ENCODE results near the gene CAMTA1. TPM values are rescaled to one million over a fixed set of nuclear protein-coding genes. Genes with fewer than 3 reads are reported as not detected.
A peak's percentile ranks its signal among the peaks of the same experiment; 100 is the strongest.

Gene CAMTA1
- total RNA-seq, 1 experiment from 2014 or later, result 69.5 TPM

DNA sequence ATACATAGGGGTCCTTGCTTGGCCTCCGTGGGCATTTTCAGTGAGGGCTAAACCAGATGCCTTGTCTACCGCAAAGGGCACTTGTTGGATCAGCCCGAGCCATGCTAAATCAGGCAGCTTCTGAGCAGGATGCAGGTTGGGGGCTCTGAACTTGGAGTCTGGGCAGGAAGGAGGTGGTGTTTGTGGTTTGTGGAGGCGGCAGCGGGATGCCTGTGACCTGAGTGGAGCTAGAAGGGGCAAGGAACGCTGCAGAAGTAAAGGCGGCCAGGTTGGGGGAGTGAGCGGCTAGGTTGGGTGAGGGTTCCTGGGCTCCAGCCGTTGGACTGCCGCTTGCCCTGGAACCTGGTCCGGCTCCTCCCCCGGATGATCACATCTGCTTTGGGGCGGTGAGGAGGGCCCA, 183.9 kb downstream of the CAMTA1 start:
- H3K36me3 ChIP-seq (ENCODE audit: control insufficient read depth in 1 of 2, insufficient read depth in 2 of 2, low read length in 2 of 2), result no peaks in the 10 kb centered on the region
- DNase-seq (ENCODE audit: low read depth, low spot score), result no peak
- H3K27ac ChIP-seq (ENCODE audit: low read depth, low read length), result no peak overlapping the region
- CTCF ChIA-PET, result no interaction called here
- H3K4me1 ChIP-seq (ENCODE audit: control insufficient read depth in 1 of 2, insufficient read depth in 2 of 2, low read length in 2 of 2), result peaks cover 10 to 12% of the 10 kb centered on the region in 2 experiments; a peak in 3 of 4 replicates
- no peaks in the 10 kb centered on the region for H4K20me1 ChIP-seq (ENCODE audit: insufficient read depth)
- RAD21 ChIA-PET (ENCODE audit: low non-redundant PET in 1 of 2, low total read pairs in 2 of 2, uncharacterized antibody in 2 of 2, unreplicated experiment in 2 of 2), result no interaction called here
- no peak overlapping the region for H2AFZ ChIP-seq (ENCODE audit: low read depth, low read length, poor library complexity, severe bottlenecking)
- intact Hi-C loops (cut with micrococcal nuclease), result no loop called here
- no peaks in the 10 kb centered on the region for H3K9me2 ChIP-seq (ENCODE audit: insufficient read depth)
- no peaks in the 10 kb centered on the region for H3K27me3 ChIP-seq (ENCODE audit: insufficient read depth, low read length)
- peak; percentile 60; the same call in 1 of the 2 replicates for ATAC-seq
- no peak for TF ChIP-seq EZH2 (IDR thresholded peaks at IDR 0.05)
- TF ChIP-seq EGR1 (IDR thresholded peaks at IDR 0.05; ENCODE audit: low read depth), result 0 out of 2 replicates have a peak, but pooled peaks have one; percentile 42
- no peaks in the 10 kb centered on the region for H3K9me3 ChIP-seq (ENCODE audit: control insufficient read depth in 1 of 2, insufficient read depth in 1 of 2, low read depth in 1 of 2, low read length in 2 of 2)
- H3K4me2 ChIP-seq (ENCODE audit: low read length), result peak overlapping the region; percentile 25
- no peak overlapping the region for H3K4me3 ChIP-seq (replicated peaks in 1 of 2; ENCODE audit: low read depth in 1 of 2, low read length in 2 of 2)
- no peak overlapping the region for H3K9ac ChIP-seq (ENCODE audit: low read length)
- H3K79me2 ChIP-seq (ENCODE audit: insufficient read depth, low read length), result no peaks in the 10 kb centered on the region
- POLR2A ChIA-PET, result no interaction called here
- BruUV-seq (replicated peaks), result no TSS peak

DNA sequence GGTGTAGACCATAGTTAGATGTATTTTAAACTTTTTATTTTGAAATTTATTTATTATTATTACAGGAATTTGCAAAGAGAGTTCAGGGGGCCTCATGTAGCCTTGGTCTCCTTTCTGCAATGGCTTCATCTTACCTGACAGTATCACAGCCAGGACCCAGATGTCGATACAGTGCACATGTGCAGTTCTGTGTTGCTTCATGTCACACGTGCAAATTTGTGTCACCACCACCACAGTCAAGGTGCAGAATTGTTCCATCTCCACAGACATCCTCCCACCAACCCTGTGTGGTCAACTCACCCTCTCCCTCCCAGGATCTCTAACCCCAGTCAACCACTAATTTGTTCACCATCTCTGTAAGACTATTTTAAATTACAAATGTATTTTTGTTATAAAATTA, 184.5 kb downstream of the CAMTA1 start:
- H3K9me3 ChIP-seq (ENCODE audit: control insufficient read depth in 1 of 2, insufficient read depth in 1 of 2, low read depth in 1 of 2, low read length in 2 of 2), result no peaks in the 10 kb centered on the region
- no peaks in the 10 kb centered on the region for H3K36me3 ChIP-seq (ENCODE audit: control insufficient read depth in 1 of 2, insufficient read depth in 2 of 2, low read length in 2 of 2)
- H3K27ac ChIP-seq (ENCODE audit: low read depth, low read length), result no peak overlapping the region
- no peaks in the 10 kb centered on the region for H3K79me2 ChIP-seq (ENCODE audit: insufficient read depth, low read length)
- ChIA-PET RAD21 (ENCODE audit: low non-redundant PET in 1 of 2, low total read pairs in 2 of 2, uncharacterized antibody in 2 of 2, unreplicated experiment in 2 of 2) (no interaction called here), POLR2A (no interaction called here), CTCF (no interaction called here)
- H3K4me2 ChIP-seq (ENCODE audit: low read length), result no peak overlapping the region
- H3K27me3 ChIP-seq (ENCODE audit: insufficient read depth, low read length), result no peaks in the 10 kb centered on the region
- H3K9ac ChIP-seq (ENCODE audit: low read length), result no peak overlapping the region
- BruUV-seq (replicated peaks), result no TSS peak
- no peak overlapping the region for H2AFZ ChIP-seq (ENCODE audit: low read depth, low read length, poor library complexity, severe bottlenecking)
- intact Hi-C loops (cut with micrococcal nuclease), result no loop called here
- no peak for DNase-seq (ENCODE audit: low read depth, low spot score)
- no peaks in the 10 kb centered on the region for H3K9me2 ChIP-seq (ENCODE audit: insufficient read depth)
- peaks cover 10 to 12% of the 10 kb centered on the region in 2 experiments; a peak in 3 of 4 replicates for H3K4me1 ChIP-seq (ENCODE audit: control insufficient read depth in 1 of 2, insufficient read depth in 2 of 2, low read length in 2 of 2)
- ATAC-seq, result no peak
- no peaks in the 10 kb centered on the region for H4K20me1 ChIP-seq (ENCODE audit: insufficient read depth)
- no peak overlapping the region for H3K4me3 ChIP-seq (replicated peaks in 1 of 2; ENCODE audit: low read depth in 1 of 2, low read length in 2 of 2)
- TF ChIP-seq RAD21 (IDR thresholded peaks at IDR 0.05; ENCODE audit: low read depth) (no peak), YY1 (IDR thresholded peaks at IDR 0.05; ENCODE audit: extremely low read depth, insufficient replicate concordance, low read depth, low read length) (no peak), TCF7L2 (IDR thresholded peaks at IDR 0.05; ENCODE audit: borderline replicate concordance, extremely low read depth, insufficient read depth, insufficient read length) (no peak), FOSL1 (IDR thresholded peaks at IDR 0.05; ENCODE audit: low read depth) (no peak), EZH2 (IDR thresholded peaks at IDR 0.05) (no peak), CEBPB (IDR thresholded peaks at IDR 0.05; ENCODE audit: low read depth) (no peak), ELF1 (IDR thresholded peaks at IDR 0.05; ENCODE audit: borderline replicate concordance, low read depth) (no peak), JUND (IDR thresholded peaks at IDR 0.05) (no peak), CBX3 (IDR thresholded peaks at IDR 0.05; ENCODE audit: low read depth) (no peak)
- TF ChIP-seq, protein P1, sequence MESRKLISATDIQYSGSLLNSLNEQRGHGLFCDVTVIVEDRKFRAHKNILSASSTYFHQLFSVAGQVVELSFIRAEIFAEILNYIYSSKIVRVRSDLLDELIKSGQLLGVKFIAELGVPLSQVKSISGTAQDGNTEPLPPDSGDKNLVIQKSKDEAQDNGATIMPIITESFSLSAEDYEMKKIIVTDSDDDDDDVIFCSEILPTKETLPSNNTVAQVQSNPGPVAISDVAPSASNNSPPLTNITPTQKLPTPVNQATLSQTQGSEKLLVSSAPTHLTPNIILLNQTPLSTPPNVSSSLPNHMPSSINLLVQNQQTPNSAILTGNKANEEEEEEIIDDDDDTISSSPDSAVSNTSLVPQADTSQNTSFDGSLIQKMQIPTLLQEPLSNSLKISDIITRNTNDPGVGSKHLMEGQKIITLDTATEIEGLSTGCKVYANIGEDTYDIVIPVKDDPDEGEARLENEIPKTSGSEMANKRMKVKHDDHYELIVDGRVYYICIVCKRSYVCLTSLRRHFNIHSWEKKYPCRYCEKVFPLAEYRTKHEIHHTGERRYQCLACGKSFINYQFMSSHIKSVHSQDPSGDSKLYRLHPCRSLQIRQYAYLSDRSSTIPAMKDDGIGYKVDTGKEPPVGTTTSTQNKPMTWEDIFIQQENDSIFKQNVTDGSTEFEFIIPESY (IDR thresholded peaks at IDR 0.05; ENCODE audit: extremely low read depth, insufficient replicate concordance, low read length), result no peak
- TF ChIP-seq, protein P2, sequence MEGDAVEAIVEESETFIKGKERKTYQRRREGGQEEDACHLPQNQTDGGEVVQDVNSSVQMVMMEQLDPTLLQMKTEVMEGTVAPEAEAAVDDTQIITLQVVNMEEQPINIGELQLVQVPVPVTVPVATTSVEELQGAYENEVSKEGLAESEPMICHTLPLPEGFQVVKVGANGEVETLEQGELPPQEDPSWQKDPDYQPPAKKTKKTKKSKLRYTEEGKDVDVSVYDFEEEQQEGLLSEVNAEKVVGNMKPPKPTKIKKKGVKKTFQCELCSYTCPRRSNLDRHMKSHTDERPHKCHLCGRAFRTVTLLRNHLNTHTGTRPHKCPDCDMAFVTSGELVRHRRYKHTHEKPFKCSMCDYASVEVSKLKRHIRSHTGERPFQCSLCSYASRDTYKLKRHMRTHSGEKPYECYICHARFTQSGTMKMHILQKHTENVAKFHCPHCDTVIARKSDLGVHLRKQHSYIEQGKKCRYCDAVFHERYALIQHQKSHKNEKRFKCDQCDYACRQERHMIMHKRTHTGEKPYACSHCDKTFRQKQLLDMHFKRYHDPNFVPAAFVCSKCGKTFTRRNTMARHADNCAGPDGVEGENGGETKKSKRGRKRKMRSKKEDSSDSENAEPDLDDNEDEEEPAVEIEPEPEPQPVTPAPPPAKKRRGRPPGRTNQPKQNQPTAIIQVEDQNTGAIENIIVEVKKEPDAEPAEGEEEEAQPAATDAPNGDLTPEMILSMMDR (IDR thresholded peaks at IDR 0.05 in 2 of 3, conservative IDR thresholded peaks at IDR 0.05 in 1 of 3; ENCODE audit: borderline replicate concordance in 1 of 3, insufficient read depth in 1 of 3, low read depth in 2 of 3, low read length in 2 of 3), result no peak
- TF ChIP-seq, protein P3, sequence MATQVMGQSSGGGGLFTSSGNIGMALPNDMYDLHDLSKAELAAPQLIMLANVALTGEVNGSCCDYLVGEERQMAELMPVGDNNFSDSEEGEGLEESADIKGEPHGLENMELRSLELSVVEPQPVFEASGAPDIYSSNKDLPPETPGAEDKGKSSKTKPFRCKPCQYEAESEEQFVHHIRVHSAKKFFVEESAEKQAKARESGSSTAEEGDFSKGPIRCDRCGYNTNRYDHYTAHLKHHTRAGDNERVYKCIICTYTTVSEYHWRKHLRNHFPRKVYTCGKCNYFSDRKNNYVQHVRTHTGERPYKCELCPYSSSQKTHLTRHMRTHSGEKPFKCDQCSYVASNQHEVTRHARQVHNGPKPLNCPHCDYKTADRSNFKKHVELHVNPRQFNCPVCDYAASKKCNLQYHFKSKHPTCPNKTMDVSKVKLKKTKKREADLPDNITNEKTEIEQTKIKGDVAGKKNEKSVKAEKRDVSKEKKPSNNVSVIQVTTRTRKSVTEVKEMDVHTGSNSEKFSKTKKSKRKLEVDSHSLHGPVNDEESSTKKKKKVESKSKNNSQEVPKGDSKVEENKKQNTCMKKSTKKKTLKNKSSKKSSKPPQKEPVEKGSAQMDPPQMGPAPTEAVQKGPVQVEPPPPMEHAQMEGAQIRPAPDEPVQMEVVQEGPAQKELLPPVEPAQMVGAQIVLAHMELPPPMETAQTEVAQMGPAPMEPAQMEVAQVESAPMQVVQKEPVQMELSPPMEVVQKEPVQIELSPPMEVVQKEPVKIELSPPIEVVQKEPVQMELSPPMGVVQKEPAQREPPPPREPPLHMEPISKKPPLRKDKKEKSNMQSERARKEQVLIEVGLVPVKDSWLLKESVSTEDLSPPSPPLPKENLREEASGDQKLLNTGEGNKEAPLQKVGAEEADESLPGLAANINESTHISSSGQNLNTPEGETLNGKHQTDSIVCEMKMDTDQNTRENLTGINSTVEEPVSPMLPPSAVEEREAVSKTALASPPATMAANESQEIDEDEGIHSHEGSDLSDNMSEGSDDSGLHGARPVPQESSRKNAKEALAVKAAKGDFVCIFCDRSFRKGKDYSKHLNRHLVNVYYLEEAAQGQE (IDR thresholded peaks at IDR 0.05; ENCODE audit: low read depth), result no peak

All from HCT116 (cell line).